ENCODE data around the gene RPL38.

Gene RPL38

GRCh38 chr17:74233937-74234336 is 30.5 kb downstream of the RPL38 start:
- no peak for TF ChIP-seq POLR2A (IDR thresholded peaks at IDR 0.05; ENCODE audit: low read length)
- TF ChIP-seq GATA1 (IDR thresholded peaks at IDR 0.05; ENCODE audit: low read depth, low read length) = no peak
- DNase-seq = no peak

GRCh38 chr17:74234486-74234885 is 31.0 kb downstream of the RPL38 start:
- TF ChIP-seq GATA1 (IDR thresholded peaks at IDR 0.05; ENCODE audit: low read depth, low read length) (no peak), POLR2A (IDR thresholded peaks at IDR 0.05; ENCODE audit: low read length) (no peak)

GRCh38 chr17:74235040-74235581 is 31.6 kb downstream of the RPL38 start:
- DNase-seq = peak; percentile 26 to 39
- no peak for TF ChIP-seq POLR2A (IDR thresholded peaks at IDR 0.05; ENCODE audit: low read length)
- no peak for TF ChIP-seq GATA1 (IDR thresholded peaks at IDR 0.05; ENCODE audit: low read depth, low read length)

More at GRCh38 chr17:74234486-74234885, 31.0 kb downstream of the RPL38 start:
- no peak for DNase-seq

GRCh38 chr17:74235911-74236371 is 32.5 kb downstream of the RPL38 start:
- TF ChIP-seq POLR2A (IDR thresholded peaks at IDR 0.05; ENCODE audit: low read length) = no peak
- no peak for TF ChIP-seq GATA1 (IDR thresholded peaks at IDR 0.05; ENCODE audit: low read depth, low read length)
- no peak for DNase-seq

GRCh38 chr17:74237321-74237720 is 33.8 kb downstream of the RPL38 start:
- TF ChIP-seq POLR2A (IDR thresholded peaks at IDR 0.05; ENCODE audit: low read length) = no peak
- no peak for TF ChIP-seq GATA1 (IDR thresholded peaks at IDR 0.05; ENCODE audit: low read depth, low read length)
- no peak for DNase-seq

- DNase-seq = no peak
- no peak for TF ChIP-seq POLR2A (IDR thresholded peaks at IDR 0.05; ENCODE audit: low read length)
- TF ChIP-seq GATA1 (IDR thresholded peaks at IDR 0.05; ENCODE audit: low read depth, low read length) = no peak
Measured at GRCh38 chr17:74239172-74239571, 35.7 kb downstream of the RPL38 start.

GRCh38 chr17:74240618-74241205 is 37.2 kb downstream of the RPL38 start:
- TF ChIP-seq GATA1 (IDR thresholded peaks at IDR 0.05; ENCODE audit: low read depth, low read length) (no peak), POLR2A (IDR thresholded peaks at IDR 0.05; ENCODE audit: low read length) (no peak)

GRCh38 chr17:74241431-74241830 is 38.0 kb downstream of the RPL38 start:
- no peak for DNase-seq
- TF ChIP-seq GATA1 (IDR thresholded peaks at IDR 0.05; ENCODE audit: low read depth, low read length) = no peak
- no peak for TF ChIP-seq POLR2A (IDR thresholded peaks at IDR 0.05; ENCODE audit: low read length)

More at GRCh38 chr17:74240618-74241205, 37.2 kb downstream of the RPL38 start:
- DNase-seq = no peak

- TF ChIP-seq POLR2A (IDR thresholded peaks at IDR 0.05; ENCODE audit: low read length) = no peak
- TF ChIP-seq GATA1 (IDR thresholded peaks at IDR 0.05; ENCODE audit: low read depth, low read length) = no peak
- no peak for DNase-seq
Measured at GRCh38 chr17:74241847-74242246, 38.4 kb downstream of the RPL38 start.

GRCh38 chr17:74243013-74243755 is 39.7 kb downstream of the RPL38 start:
- TF ChIP-seq POLR2A (IDR thresholded peaks at IDR 0.05; ENCODE audit: low read length) = no peak
- no peak for TF ChIP-seq GATA1 (IDR thresholded peaks at IDR 0.05; ENCODE audit: low read depth, low read length)
- DNase-seq = no peak

- DNase-seq = no peak
- TF ChIP-seq GATA1 (IDR thresholded peaks at IDR 0.05; ENCODE audit: low read depth, low read length) (no peak), POLR2A (IDR thresholded peaks at IDR 0.05; ENCODE audit: low read length) (no peak)
Measured at GRCh38 chr17:74244128-74244527, 40.6 kb downstream of the RPL38 start.

GRCh38 chr17:74244548-74244947 is 41.1 kb downstream of the RPL38 start:
- TF ChIP-seq GATA1 (IDR thresholded peaks at IDR 0.05; ENCODE audit: low read depth, low read length) (no peak), POLR2A (IDR thresholded peaks at IDR 0.05; ENCODE audit: low read length) (no peak)
- no peak for DNase-seq

- DNase-seq = no peak
- TF ChIP-seq POLR2A (IDR thresholded peaks at IDR 0.05; ENCODE audit: low read length) (no peak), GATA1 (IDR thresholded peaks at IDR 0.05; ENCODE audit: low read depth, low read length) (no peak)
Measured at GRCh38 chr17:74245145-74245831, 41.8 kb downstream of the RPL38 start.

- DNase-seq = no peak
- TF ChIP-seq GATA1 (IDR thresholded peaks at IDR 0.05; ENCODE audit: low read depth, low read length) (no peak), POLR2A (IDR thresholded peaks at IDR 0.05; ENCODE audit: low read length) (no peak)
Measured at GRCh38 chr17:74245871-74246270, 42.4 kb downstream of the RPL38 start.
